Measurements from ENCODE around the gene C19orf53. TPM values are rescaled to one million over a fixed set of nuclear protein-coding genes. Genes with fewer than 3 reads are reported as not detected.

C19orf53 gene
- total and polyA plus RNA-seq, 2 donors, result 22.6 to 156 TPM

DNA sequence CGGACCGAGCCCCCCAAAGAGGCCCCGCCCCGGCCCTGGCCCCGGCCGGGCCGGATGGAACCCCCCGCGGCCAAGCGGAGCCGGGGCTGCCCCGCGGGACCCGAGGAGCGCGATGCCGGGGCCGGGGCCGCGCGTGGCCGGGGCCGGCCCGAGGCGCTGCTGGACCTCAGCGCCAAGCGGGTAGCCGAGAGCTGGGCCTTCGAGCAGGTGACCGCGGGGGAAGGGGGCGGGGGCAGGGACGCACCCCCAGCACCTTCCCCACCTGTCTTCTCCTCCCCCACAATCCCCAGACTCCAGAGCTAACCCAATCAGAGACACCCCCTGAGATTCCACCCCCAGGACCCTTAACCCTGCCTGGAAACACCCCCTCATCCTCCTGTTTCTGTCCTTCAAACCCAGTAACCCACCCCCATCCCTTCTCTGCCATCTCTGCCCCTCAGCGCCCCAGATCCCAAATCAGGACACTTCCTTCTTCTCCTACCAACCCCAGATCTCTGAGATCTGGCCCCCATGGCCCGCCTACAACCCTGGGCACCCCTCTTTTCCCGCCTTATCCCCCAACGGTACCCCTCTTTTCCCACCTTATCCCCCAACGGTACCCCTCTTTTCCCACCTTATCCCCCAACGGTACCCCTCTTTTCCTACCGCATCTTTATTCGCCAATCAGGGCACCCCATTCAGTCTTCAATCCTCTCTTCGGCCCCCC, 21.5 kb downstream of the C19orf53 start:
- Histone ChIP-seq H3K4me3 (ENCODE audit: low read depth, low read length) (peak overlapping the region; percentile 82), H3K27ac (ENCODE audit: low read depth) (peak overlapping the region; percentile 86), H3K36me3 (ENCODE audit: insufficient read depth) (no peaks in the 10 kb centered on the region), H3K4me1 (ENCODE audit: insufficient read depth) (no peaks in the 10 kb centered on the region)
- no peak for DNase-seq (ENCODE audit: extremely low spot score)
- 5% methylated on average over 42 of the region's 42 CpGs for WGBS

DNA sequence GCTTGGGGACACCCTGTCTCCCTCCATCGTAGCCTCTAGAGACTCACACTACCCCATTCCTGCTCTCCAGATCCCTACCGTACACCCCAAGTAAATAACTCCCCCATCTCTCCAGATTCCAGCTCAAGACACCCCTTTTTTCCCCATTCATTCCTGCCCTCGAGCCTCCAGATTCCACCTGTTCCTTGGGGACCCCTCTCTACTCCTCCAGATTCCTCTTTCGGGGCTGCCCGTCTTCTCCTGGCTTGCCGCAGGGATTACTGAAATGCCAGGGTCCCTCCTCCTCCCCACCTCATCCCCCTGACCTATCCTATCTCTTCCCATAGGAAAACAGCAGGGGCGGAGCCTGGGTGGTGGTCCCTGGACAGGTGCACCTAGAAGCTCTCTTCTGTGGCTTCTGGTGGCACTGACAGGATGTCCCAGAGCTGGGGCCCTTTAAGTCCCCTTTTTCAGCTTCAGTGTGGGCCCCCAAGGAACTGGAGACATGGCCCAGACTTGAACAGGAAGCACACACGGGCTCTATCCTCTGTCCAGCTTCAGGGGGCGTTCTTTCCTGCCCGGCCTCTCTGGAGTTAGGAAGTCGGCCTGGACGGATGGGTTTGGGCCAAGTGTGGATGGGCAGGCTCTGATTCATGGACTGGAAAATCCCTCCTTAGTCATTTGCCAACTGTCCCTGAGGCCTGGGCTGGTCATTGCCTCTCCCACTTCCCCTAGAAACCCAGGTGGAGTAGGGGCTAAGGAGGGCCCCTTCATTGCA, 22.2 kb downstream of the C19orf53 start:
- H3K4me3 ChIP-seq (ENCODE audit: low read depth, low read length), result peak overlapping the region; percentile 82
- no peaks in the 10 kb centered on the region for H3K36me3 ChIP-seq (ENCODE audit: insufficient read depth)
- WGBS, result 11% methylated on average over 12 of the region's 12 CpGs
- no peaks in the 10 kb centered on the region for H3K4me1 ChIP-seq (ENCODE audit: insufficient read depth)
- H3K27ac ChIP-seq (ENCODE audit: low read depth), result no peak overlapping the region
- no peak for DNase-seq (ENCODE audit: extremely low spot score)

DNA sequence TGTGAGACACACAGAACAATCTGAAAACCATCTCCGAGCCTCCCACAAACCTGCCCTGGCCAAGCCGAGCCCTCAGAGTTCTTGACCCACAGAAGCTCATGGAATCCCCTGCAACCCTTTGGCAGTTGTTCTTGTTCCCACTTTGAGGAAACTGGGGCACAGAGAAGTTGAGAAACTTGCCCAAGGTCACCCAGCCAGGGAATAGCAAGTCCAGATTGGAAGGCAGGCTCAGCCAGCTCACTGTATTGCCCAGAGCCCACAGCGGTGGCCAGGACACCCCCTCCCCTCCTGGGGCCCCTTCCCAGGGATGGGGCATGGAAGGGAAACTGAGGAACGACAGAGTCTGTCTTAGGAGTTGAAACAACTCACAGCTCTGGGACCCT, 22.8 kb downstream of the C19orf53 start:
- WGBS, result 59% methylated on average over 4 of the region's 4 CpGs
- H3K4me3 ChIP-seq (ENCODE audit: low read depth, low read length), result no peak overlapping the region
- peak overlapping the region; percentile 13 for H3K27ac ChIP-seq (ENCODE audit: low read depth)
- no peak for DNase-seq (ENCODE audit: extremely low spot score)
- no peaks in the 10 kb centered on the region for H3K4me1 ChIP-seq (ENCODE audit: insufficient read depth)
- H3K36me3 ChIP-seq (ENCODE audit: insufficient read depth), result no peaks in the 10 kb centered on the region

DNA sequence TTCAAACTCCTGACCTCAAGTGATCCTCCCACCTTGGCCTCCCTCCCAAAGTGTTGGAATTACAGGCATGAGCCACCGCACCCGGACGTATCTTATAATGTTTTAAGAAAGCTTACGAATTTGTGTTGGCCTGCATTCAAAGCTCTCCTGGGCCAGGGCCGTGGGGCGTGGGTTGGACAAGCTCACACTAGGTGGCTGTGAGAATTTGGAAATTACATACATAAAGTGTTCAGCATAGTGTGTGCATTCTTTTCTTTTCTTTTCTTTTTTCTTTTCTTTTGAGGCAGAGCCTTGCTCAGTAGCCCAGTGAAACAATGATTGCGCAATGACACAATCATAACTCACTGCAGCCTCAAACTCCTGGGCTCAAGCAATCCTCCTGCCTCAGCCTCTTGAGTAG, 23.6 kb downstream of the C19orf53 start:
- no peak overlapping the region for H3K4me3 ChIP-seq (ENCODE audit: low read depth, low read length)
- H3K4me1 ChIP-seq (ENCODE audit: insufficient read depth), result no peaks in the 10 kb centered on the region
- H3K27ac ChIP-seq (ENCODE audit: low read depth), result no peak overlapping the region
- WGBS, result 37% methylated on average over 7 of the region's 7 CpGs
- DNase-seq (ENCODE audit: extremely low spot score), result no peak
- no peaks in the 10 kb centered on the region for H3K36me3 ChIP-seq (ENCODE audit: insufficient read depth)

DNA sequence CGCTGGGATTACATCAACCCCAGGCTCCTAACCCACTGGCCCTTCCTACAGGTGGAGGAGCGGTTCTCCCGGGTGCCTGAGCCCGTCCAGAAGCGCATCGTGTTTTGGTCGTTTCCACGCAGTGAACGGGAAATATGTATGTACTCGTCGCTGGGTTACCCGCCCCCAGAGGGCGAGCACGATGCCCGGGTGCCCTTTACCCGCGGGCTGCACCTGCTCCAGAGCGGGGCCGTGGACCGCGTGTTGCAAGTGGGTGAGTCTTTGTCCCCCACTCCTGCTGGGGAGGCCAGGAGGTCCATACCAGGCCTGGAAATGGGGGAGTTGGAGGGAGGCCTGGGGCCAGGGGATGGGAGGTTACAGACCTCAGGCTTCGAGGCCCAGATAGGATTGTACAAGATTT, 25.4 kb downstream of the C19orf53 start:
- no peak overlapping the region for H3K4me3 ChIP-seq (ENCODE audit: low read depth, low read length)
- 94% methylated on average over 22 of the region's 22 CpGs for WGBS
- no peak overlapping the region for H3K27ac ChIP-seq (ENCODE audit: low read depth)
- no peaks in the 10 kb centered on the region for H3K36me3 ChIP-seq (ENCODE audit: insufficient read depth)
- no peak for DNase-seq (ENCODE audit: extremely low spot score)
- H3K4me1 ChIP-seq (ENCODE audit: insufficient read depth), result no peaks in the 10 kb centered on the region

DNA sequence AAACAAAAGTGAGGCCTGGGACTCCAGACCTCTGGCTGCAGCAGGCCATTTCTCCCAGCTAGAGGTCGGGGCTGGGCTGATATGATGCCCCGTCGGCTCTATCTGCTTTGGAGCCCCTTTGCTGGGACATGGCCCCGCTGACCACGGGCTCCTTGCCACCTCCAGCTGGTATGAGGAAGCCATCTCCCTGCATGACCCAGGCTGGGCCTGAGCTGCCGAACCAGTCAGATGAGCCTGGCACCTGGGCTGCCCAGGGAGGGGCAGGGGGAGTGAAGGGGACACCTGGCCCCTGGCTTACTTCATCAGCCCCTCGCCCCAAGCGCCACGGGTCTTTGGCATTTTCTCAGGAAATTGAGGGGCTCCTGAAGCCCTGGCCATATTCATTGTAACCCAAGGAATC, 28.8 kb downstream of the C19orf53 start:
- H3K36me3 ChIP-seq (ENCODE audit: insufficient read depth), result no peaks in the 10 kb centered on the region
- no peak for DNase-seq (ENCODE audit: extremely low spot score)
- H3K4me1 ChIP-seq (ENCODE audit: insufficient read depth), result no peaks in the 10 kb centered on the region
- peak overlapping the region; percentile 25 for H3K27ac ChIP-seq (ENCODE audit: low read depth)
- H3K4me3 ChIP-seq (ENCODE audit: low read depth, low read length), result no peak overlapping the region
- WGBS, result 85% methylated on average over 9 of the region's 9 CpGs

DNA sequence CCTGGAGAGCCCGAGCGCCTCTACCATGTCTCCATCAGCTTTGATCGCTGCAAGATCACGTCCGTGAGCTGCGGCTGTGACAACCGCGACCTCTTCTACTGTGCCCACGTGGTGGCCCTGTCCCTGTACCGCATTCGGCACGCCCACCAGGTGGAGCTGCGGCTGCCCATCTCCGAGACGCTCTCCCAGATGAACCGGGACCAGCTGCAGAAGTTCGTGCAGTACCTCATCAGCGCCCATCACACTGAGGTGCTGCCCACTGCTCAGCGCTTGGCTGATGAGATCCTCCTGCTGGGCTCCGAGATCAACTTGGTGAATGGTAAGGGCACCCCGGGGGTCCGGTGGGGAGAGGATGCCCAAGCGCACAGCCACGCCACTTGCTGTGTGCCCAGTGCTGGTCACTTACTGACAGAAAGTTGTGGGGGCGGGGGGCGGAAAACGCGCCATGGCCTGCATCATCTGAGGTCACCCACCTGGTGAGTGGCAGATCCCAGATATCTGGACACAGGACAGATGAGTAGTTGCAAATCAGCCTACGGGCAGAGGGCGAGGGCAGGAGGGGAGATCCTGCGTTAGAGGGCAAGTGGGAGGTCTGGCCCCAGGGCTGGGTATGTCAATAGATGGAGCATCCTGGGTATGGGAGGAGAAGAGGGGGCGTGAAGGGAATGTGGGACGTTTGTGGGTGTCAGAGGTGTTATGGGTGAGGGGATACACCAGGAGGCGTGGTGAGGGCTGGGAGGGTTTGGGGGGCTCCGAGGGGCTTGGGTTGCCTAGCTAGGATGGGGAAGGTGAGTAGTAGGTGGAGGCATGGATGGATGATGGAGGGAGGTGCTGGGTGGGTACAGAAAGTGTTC, 30.8 kb downstream of the C19orf53 start:
- H3K36me3 ChIP-seq (ENCODE audit: insufficient read depth), result peaks cover 2% of the 10 kb centered on the region
- 73% methylated on average over 35 of the region's 35 CpGs for WGBS
- no peaks in the 10 kb centered on the region for H3K4me1 ChIP-seq (ENCODE audit: insufficient read depth)
- H3K4me3 ChIP-seq (ENCODE audit: low read depth, low read length), result no peak overlapping the region
- H3K27ac ChIP-seq (ENCODE audit: low read depth), result no peak overlapping the region
- DNase-seq (ENCODE audit: extremely low spot score), result no peak

DNA sequence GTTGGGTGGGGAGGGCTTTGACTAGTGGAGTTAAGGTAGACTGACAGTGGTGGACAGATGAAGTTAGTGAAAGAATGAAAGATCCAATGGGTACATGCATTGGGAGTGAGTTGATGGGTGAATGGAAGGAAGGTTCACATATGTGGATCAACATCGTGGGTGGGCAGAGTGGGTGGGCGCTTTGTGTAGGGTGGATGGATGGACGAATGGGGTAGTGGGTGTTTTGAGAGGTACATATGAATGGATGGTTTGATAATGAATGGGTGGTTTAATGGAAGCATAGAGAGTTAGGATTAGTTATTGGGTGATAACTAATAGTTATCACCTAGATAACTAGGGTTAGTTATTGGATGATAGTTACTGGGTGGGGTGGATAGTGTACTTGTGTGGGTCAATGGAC, 32.5 kb downstream of the C19orf53 start:
- Histone ChIP-seq H3K4me3 (ENCODE audit: low read depth, low read length) (no peak overlapping the region), H3K27ac (ENCODE audit: low read depth) (no peak overlapping the region), H3K4me1 (ENCODE audit: insufficient read depth) (no peaks in the 10 kb centered on the region), H3K36me3 (ENCODE audit: insufficient read depth) (peaks cover 2% of the 10 kb centered on the region)
- 95% methylated on average over 3 of the region's 3 CpGs for WGBS
- no peak for DNase-seq (ENCODE audit: extremely low spot score)

DNA sequence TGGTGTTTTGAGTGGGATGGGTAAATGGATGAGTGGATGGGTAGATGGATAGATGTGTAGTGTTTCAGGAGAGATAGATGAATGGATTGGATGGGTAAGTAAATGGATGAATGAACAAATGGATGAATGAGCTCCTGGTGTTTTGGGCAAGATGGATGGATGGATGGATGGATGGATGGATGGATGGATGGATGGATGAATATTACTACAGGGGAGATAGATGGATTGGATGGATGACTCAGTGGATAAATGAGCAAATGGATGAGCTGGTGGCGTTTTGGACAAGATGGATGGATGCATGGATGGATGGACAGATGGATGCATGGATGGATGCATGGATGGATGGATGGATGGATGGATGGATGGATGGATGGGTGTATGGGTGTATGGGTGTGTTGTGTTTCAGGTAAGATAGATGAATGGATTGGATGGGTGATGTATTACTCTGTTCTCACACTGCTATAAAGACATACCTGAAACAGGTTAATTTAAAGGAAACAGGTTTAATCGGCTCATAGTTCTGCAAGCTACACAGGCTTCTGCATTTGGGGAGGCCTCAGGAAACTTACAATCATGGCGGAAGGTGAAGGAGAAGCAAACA, 33.3 kb downstream of the C19orf53 start:
- Histone ChIP-seq H3K36me3 (ENCODE audit: insufficient read depth) (peaks cover 2% of the 10 kb centered on the region), H3K27ac (ENCODE audit: low read depth) (no peak overlapping the region), H3K4me3 (ENCODE audit: low read depth, low read length) (no peak overlapping the region), H3K4me1 (ENCODE audit: insufficient read depth) (no peaks in the 10 kb centered on the region)
- whole genome bisulfite sequencing, result 98% methylated on average over 3 of the region's 3 CpGs
- DNase-seq (ENCODE audit: extremely low spot score), result no peak

DNA sequence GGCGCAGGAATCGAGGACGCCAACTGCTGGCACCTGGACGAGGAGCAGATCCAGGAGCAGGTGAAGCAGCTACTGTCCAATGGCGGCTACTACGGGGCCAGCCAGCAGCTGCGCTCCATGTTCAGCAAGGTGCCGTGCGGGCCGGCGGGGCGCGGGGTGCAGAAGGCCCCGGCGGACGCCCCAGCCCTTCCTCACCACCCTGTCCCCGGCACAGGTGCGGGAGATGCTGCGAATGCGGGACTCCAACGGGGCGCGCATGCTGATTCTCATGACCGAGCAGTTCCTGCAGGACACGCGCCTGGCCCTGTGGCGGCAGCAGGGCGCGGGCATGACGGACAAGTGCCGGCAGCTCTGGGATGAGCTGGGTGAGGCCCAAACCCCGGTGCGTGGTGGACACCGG, 34.6 kb downstream of the C19orf53 start:
- H3K36me3 ChIP-seq (ENCODE audit: insufficient read depth), result peaks cover 2% of the 10 kb centered on the region
- WGBS, result 97% methylated on average over 34 of the region's 34 CpGs
- no peak for DNase-seq (ENCODE audit: extremely low spot score)

DNA sequence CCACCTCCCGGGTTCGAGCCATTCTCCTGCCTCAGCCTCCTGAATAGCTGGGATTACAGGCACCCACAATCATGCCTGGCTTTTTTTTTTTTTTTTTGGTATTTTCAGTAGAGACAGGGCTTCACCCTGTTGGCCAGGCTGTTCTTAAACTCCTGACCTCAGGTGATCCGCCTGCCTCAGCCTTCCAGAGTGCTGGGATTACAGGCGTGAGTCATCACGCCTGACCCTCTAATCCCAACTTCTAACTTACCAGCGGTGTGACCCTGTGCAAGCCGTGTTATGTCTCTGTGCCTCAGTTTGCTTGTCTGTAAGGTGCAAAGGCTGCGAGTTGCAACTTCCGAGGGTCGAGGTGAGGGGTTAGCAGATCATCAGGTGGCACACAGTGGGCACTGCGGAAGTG, 38.3 kb downstream of the C19orf53 start:
- no peak for DNase-seq (ENCODE audit: extremely low spot score)
- Histone ChIP-seq H3K4me3 (ENCODE audit: low read depth, low read length) (no peak overlapping the region), H3K36me3 (ENCODE audit: insufficient read depth) (peaks cover 2% of the 10 kb centered on the region), H3K4me1 (ENCODE audit: insufficient read depth) (no peaks in the 10 kb centered on the region), H3K27ac (ENCODE audit: low read depth) (no peak overlapping the region)
- 93% methylated on average over 11 of the region's 11 CpGs for WGBS

More for the DNA sequence above, 34.6 kb downstream of the C19orf53 start:
- Histone ChIP-seq H3K4me3 (ENCODE audit: low read depth, low read length) (no peak overlapping the region), H3K27ac (ENCODE audit: low read depth) (no peak overlapping the region), H3K4me1 (ENCODE audit: insufficient read depth) (no peaks in the 10 kb centered on the region)

DNA sequence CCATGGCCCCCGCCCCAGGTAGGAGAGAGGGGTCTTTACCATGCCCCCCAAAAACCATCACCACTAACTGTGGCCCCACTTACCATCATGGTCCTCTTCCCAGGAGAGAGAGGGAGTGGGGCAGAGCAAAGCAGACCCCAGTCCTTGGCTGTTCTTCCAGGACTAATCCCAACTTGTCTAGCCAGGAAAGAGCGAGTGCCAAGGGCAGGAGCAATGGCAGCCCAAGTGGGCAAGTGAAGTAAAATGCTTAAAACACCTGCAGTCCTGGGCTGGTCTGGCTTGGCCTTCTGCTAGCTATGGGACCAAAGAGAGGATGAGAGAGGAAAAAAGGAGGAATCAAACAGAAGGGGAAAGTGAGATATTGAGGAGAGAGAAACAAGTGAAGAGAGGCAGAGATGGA, 38.9 kb downstream of the C19orf53 start:
- Histone ChIP-seq H3K27ac (ENCODE audit: low read depth) (no peak overlapping the region), H3K4me1 (ENCODE audit: insufficient read depth) (no peaks in the 10 kb centered on the region), H3K4me3 (ENCODE audit: low read depth, low read length) (no peak overlapping the region), H3K36me3 (ENCODE audit: insufficient read depth) (peaks cover 2% of the 10 kb centered on the region)
- DNase-seq (ENCODE audit: extremely low spot score), result no peak
- 100% methylated on average over 2 of the region's 2 CpGs for WGBS

DNA sequence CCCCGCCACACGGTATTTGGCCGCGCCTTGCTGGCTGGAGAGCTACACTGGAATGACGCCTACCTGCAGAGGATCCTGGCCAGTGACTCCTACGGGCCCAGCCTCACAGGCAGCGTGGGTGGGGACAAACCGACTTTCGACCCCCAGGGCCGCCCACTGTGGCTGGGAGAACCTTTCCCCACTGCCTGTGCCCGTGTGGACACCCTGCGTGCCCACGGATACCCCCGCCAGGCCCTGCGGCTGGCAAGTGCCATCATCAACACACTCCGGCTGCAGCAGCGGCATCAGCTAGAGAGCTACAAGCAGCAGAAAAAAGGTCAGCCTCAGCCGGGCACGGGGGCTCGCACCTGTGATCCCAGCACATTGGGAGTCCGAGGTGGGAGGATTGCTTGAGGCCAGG, 40.3 kb downstream of the C19orf53 start:
- 95% methylated on average over 21 of the region's 21 CpGs for WGBS
- DNase-seq (ENCODE audit: extremely low spot score), result no peak
- H3K4me1 ChIP-seq (ENCODE audit: insufficient read depth), result no peaks in the 10 kb centered on the region
- no peak overlapping the region for H3K4me3 ChIP-seq (ENCODE audit: low read depth, low read length)
- H3K36me3 ChIP-seq (ENCODE audit: insufficient read depth), result no peaks in the 10 kb centered on the region
- H3K27ac ChIP-seq (ENCODE audit: low read depth), result no peak overlapping the region
